Measurements from ENCODE around the gene ACOT7.

ACOT7 gene

GRCh38 chr1:6338695-6339094 lies 54.9 kb downstream of the ACOT7 start:
- TF ChIP-seq, protein P1, sequence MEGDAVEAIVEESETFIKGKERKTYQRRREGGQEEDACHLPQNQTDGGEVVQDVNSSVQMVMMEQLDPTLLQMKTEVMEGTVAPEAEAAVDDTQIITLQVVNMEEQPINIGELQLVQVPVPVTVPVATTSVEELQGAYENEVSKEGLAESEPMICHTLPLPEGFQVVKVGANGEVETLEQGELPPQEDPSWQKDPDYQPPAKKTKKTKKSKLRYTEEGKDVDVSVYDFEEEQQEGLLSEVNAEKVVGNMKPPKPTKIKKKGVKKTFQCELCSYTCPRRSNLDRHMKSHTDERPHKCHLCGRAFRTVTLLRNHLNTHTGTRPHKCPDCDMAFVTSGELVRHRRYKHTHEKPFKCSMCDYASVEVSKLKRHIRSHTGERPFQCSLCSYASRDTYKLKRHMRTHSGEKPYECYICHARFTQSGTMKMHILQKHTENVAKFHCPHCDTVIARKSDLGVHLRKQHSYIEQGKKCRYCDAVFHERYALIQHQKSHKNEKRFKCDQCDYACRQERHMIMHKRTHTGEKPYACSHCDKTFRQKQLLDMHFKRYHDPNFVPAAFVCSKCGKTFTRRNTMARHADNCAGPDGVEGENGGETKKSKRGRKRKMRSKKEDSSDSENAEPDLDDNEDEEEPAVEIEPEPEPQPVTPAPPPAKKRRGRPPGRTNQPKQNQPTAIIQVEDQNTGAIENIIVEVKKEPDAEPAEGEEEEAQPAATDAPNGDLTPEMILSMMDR (IDR thresholded peaks at IDR 0.05; ENCODE audit: low read length), result no peak
- no peak for TF ChIP-seq EZH2 (IDR thresholded peaks at IDR 0.05; ENCODE audit: borderline replicate concordance, low read length)
- no peak overlapping the region for H3K9ac ChIP-seq (ENCODE audit: low read length)
- H3K9me2 ChIP-seq (ENCODE audit: low read depth, low read length), result no peaks in the 10 kb centered on the region
- no peaks in the 10 kb centered on the region for H3K4me1 ChIP-seq (ENCODE audit: insufficient read depth, low read length, severe bottlenecking)
- H3K4me3 ChIP-seq (ENCODE audit: low read depth, low read length, poor library complexity, severe bottlenecking), result no peak overlapping the region
- no peaks in the 10 kb centered on the region for H3K79me2 ChIP-seq (ENCODE audit: insufficient read depth, low read length)
- H3K36me3 ChIP-seq (ENCODE audit: insufficient read depth, low read length), result no peaks in the 10 kb centered on the region
- H3F3A ChIP-seq (ENCODE audit: insufficient read depth, low read length), result no peaks in the 10 kb centered on the region
- H3K9me3 ChIP-seq (ENCODE audit: low read length), result no peaks in the 10 kb centered on the region
- H3K27me3 ChIP-seq (ENCODE audit: insufficient read depth, low read length), result no peaks in the 10 kb centered on the region
- H3K4me2 ChIP-seq (ENCODE audit: low read length), result no peak overlapping the region
- no peaks in the 10 kb centered on the region for H4K20me1 ChIP-seq (ENCODE audit: insufficient read depth, low read length)
- H3K27ac ChIP-seq (ENCODE audit: low read depth, low read length, poor library complexity, severe bottlenecking), result no peak overlapping the region
- H2AFZ ChIP-seq (ENCODE audit: low read length), result no peak overlapping the region

- Histone ChIP-seq H3K27me3 (ENCODE audit: insufficient read depth, low read length) (no peaks in the 10 kb centered on the region), H2AFZ (ENCODE audit: low read length) (no peak overlapping the region), H3K9me3 (ENCODE audit: low read length) (no peaks in the 10 kb centered on the region), H3K4me2 (ENCODE audit: low read length) (no peak overlapping the region), H3F3A (ENCODE audit: insufficient read depth, low read length) (no peaks in the 10 kb centered on the region), H3K9me2 (ENCODE audit: low read depth, low read length) (no peaks in the 10 kb centered on the region), H3K79me2 (ENCODE audit: insufficient read depth, low read length) (no peaks in the 10 kb centered on the region), H3K4me1 (ENCODE audit: insufficient read depth, low read length, severe bottlenecking) (no peaks in the 10 kb centered on the region), H3K27ac (ENCODE audit: low read depth, low read length, poor library complexity, severe bottlenecking) (no peak overlapping the region), H4K20me1 (ENCODE audit: insufficient read depth, low read length) (no peaks in the 10 kb centered on the region), H3K4me3 (ENCODE audit: low read depth, low read length, poor library complexity, severe bottlenecking) (no peak overlapping the region), H3K36me3 (ENCODE audit: insufficient read depth, low read length) (no peaks in the 10 kb centered on the region), H3K9ac (ENCODE audit: low read length) (no peak overlapping the region)
- TF ChIP-seq, protein P1 (IDR thresholded peaks at IDR 0.05; ENCODE audit: low read length), result no peak
- no peak for TF ChIP-seq EZH2 (IDR thresholded peaks at IDR 0.05; ENCODE audit: borderline replicate concordance, low read length)
Observed at GRCh38 chr1:6336776-6337622, 56.6 kb downstream of the ACOT7 start.

DNA sequence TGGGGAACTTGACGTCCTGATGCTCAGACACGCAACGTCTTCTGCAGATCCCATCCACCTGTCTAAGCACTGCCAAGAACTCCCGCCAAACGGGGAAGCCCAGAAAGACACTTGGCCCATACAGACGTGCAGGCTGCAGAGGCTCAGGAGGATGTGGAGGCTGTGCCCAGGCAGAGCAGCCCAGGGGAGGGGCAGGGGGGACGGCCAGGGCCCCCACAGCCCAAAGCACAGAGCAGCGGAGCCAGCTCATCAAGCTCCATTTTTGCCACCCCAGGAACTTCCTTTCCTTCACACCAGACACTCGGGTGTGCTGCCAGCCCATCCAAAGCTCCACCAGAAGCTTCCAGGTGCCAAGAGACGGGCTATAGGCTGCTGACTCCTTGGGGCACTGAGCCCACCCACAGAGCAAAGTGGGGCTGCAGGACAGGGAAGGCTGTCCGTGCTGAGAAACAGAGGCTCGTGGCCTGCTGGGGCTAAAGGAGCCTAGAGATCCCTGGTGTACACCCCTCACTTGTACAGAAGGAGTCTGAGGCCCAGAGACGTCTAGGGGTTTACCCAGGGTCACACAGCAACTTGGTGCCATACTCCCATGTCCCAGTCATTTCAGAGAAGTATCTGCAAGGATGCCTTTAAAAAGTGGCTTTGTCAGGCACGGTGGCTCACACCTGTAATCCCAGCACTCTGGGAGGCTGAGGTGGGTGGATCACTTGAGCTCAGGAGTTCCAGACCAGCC lies 59.1 kb downstream of the ACOT7 start:
- no peaks in the 10 kb centered on the region for H3K27me3 ChIP-seq (ENCODE audit: insufficient read depth, low read length)
- no peaks in the 10 kb centered on the region for H3K79me2 ChIP-seq (ENCODE audit: insufficient read depth, low read length)
- no peak overlapping the region for H3K9ac ChIP-seq (ENCODE audit: low read length)
- no peaks in the 10 kb centered on the region for H3K9me3 ChIP-seq (ENCODE audit: low read length)
- no peak overlapping the region for H2AFZ ChIP-seq (ENCODE audit: low read length)
- H3F3A ChIP-seq (ENCODE audit: insufficient read depth, low read length), result no peaks in the 10 kb centered on the region
- TF ChIP-seq, protein P1 (IDR thresholded peaks at IDR 0.05; ENCODE audit: low read length), result no peak
- TF ChIP-seq EZH2 (IDR thresholded peaks at IDR 0.05; ENCODE audit: borderline replicate concordance, low read length), result no peak
- no peak overlapping the region for H3K27ac ChIP-seq (ENCODE audit: low read depth, low read length, poor library complexity, severe bottlenecking)
- H4K20me1 ChIP-seq (ENCODE audit: insufficient read depth, low read length), result no peaks in the 10 kb centered on the region
- no peak overlapping the region for H3K4me3 ChIP-seq (ENCODE audit: low read depth, low read length, poor library complexity, severe bottlenecking)
- H3K9me2 ChIP-seq (ENCODE audit: low read depth, low read length), result no peaks in the 10 kb centered on the region
- H3K4me1 ChIP-seq (ENCODE audit: insufficient read depth, low read length, severe bottlenecking), result no peaks in the 10 kb centered on the region
- no peak overlapping the region for H3K4me2 ChIP-seq (ENCODE audit: low read length)
- no peaks in the 10 kb centered on the region for H3K36me3 ChIP-seq (ENCODE audit: insufficient read depth, low read length)
